Right kidney (tissue), 1 donor: ENCODE data around the gene KIF18B.

ENCODE experiments used
- DNase-seq: peaks from one replicate; pipeline ENCODE4 v3.0.0-alpha.2; 2016

KIF18B gene

GRCh38 chr17:44935116-44935515 is 12.5 kb downstream of the KIF18B start:
- no peak for DNase-seq

GRCh38 chr17:44934745-44935105 is 12.8 kb downstream of the KIF18B start:
- no peak for DNase-seq

- DNase-seq: no peak
These were observed 13.5 kb downstream of the KIF18B start for GRCh38 chr17:44933824-44934744.

DNA sequence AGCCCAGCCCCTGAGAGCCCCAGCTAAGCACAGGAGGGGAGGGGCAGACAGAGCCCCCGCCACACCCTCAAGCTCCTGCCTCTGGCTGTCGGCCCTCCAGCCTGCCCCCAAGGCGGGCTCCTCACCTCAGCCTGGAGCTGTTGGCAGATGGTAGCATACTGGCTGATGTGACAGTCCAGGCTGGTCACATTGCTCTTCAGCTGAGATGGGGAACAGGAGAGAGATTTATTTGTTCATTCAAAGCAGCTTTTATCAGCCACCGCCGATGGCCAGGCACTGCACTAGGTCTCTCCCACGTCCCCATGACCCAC is 14.8 kb downstream of the KIF18B start:
- DNase-seq: no peak

- DNase-seq: no peak
These were observed 15.3 kb downstream of the KIF18B start for GRCh38 chr17:44932096-44932786.

GRCh38 chr17:44931376-44931775 is 16.2 kb downstream of the KIF18B start:
- DNase-seq: no peak

DNA sequence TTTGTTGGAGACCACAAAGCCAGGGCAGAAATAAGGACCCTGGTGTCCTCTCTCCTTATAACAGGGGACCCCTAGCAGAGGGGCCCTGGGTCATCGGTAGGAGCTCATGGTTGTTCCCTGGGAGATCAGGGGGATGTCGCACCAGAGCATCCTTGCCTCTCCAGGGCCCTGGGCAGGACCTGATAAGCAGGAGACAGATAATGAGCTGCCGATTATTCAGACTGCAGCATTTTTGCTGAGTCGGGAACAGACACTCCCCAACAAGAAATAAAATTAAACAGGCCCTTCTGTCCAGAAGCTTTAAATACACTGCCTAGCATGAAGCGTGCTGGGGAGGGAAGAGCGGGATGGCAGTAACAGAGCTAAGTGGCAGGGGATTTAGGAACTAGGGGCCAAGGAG is 16.9 kb downstream of the KIF18B start:
- DNase-seq: no peak

DNA sequence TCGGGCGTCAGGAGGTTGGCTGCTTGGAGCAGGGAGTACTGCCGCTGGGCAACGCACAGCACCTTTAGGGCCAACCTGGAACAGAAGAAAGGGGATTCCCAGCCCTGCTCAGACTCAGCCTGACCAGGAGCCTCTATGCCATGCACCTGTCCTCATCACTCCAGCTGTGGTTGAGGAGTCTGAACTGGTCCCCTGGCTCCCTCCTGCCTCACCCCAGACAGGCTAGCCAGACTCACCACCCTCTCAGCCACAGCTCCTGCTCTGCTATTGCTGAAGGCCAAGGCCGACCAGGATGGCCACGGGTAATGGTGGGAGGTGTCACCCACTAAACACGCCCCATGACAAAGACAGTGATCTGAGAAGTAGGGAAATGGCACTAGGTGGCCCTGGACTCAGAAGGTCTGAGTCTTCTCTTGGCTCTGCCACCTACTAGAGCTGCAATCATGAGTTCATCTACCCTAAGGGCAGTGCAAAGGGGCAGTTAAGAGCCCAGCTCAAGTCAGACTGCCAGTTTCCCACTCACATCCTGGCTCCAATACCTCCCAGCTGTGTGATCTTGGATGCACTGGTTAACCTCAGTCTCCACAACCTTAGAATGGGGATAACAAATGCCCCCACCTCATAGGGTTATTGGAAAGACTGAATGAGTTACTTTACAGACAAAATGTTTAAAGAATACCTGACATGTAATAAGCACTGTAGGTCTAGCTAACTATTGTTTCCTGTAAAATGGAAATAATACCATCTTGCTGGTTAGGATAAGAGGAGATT is 18.4 kb downstream of the KIF18B start:
- DNase-seq: no peak

- no peak for DNase-seq
These were observed 19.4 kb downstream of the KIF18B start for GRCh38 chr17:44928136-44928535.

- no peak for DNase-seq
These were observed 19.9 kb downstream of the KIF18B start for GRCh38 chr17:44927696-44928095.

DNA sequence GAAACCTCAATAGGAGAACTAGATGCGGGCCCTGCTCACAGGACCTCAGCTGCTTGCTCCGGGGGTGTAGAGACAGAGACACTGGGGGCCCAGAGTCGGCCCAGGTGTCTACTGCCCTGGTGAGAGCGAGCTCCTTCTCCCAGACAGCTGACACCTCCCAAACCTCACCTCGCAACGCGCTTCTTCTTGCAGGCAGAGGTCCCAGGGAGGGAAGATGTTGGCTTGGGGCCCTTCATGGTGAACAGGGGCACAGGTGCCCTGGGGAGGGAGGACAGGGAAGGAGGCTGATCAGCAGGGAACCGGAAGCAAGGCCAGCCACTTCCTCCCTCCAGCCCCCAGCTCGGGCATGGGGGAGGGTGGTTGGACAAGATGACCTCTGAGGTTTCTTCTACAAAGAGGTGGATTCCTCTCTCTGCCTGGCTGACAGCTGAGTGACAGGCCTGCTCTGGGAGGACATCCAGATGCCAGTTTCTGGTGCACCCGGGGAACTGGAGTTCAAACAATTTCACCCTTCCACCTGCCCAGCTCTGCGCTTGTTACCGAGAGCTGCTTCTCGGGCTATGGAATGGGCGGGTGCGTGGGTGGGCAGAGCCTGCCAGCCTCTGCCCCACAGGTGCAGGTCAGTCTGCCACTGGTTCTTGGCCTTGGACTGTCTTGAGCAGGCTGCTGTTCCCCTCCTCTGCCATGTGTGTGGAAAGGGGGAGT is 20.6 kb downstream of the KIF18B start:
- DNase-seq: no peak

DNA sequence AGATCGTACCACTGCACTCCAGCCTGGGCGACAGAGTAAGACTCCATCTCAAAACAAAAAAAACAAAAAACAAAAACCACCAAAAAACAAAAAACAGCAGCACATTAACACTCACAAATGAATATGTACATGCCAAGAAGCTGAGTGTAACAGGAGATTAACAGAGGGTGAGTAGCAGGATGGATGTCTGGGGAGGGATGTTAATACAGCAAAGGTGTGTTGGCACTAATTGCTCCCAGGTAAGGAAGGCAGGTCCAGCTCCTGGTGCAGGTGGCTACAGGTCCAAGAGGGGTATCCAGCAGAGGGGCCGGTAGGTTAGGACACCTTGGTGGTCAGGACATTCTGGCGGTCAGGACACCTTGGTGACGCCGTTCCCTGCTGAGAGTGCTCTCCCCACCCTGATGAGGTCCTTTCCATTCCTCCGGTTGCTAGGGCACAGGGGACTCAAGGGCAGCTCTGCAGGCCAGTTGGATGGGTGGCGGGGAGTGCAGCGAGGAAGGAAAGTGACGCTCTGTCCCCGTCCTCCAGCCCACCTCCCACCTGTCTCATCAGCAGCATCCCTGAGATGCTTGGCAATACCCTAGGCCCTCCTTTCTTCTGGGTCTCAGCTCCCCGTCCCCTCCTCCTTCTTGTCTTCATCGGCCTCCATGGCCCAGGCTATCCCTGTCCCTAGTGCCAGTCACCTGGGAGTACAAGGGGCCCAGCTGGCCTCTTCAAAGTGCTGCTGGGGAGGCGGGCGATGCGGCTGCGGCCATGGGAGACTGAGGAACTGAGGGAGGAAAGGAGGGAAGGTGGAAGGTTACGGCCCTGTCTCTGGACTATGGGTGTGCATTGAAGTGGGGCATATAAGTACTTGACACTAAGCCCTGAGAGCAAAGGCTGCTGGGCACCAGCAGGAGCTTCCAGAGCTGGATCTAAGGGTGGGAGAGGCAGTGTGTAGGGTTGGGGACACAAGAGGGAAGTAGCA is 21.6 kb downstream of the KIF18B start:
- DNase-seq: no peak

DNA sequence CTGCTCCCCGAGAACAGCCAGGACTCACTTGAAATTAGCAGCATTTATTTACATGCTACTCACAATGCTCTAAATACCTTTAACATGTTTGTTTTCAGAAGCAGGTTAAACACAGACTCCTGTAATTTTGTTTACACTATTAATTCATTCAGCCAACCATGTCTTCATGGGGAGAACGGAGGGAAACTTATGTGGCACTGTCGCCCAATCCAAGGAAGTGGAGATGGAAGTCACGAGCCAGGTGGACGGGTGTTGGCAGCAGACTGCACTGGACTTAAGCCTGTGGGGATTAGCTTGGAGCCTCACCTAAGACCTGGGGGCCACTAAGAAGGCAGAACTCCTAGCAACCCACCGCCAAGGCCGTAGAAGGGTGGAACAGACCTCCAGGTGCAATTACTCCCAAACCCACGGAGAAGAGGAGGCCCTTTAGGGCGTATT is 23.4 kb downstream of the KIF18B start:
- no peak for DNase-seq

DNA sequence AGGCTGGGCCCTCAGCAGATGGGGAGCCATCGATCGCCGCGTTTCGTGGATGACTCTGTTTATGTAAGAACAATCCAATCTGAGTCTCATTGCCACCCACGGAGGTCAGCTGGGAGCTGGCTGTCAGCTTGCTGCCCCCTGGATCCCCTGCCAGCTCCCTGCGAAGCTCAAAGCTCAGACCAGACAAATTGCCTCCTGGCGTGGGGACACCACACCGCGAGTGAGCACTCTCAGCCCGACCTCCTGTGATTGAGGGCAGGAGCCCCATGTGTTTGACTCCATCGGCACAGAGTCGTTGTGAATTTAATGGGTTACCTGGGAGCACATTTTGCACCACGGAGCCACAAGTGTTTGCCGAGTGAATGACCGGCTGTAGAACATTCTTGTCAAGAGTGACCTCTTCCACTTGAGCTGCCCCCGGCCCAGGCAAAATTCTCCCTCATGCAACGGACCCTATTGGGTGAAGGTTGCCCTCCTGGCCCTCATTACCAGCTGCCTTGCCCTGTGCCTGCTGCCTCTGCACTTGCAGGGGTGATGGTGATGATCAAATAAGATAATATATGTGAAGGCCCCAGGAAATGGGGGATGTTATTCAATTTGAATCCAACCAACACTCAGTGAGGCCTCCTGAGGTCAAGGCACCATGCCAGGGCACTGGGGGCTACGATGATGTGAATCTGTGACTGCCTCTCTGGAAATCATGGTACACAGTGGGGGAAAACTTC is 24.7 kb downstream of the KIF18B start:
- no peak for DNase-seq

- no peak for DNase-seq
These were observed 25.4 kb downstream of the KIF18B start for GRCh38 chr17:44922136-44922535.

DNA sequence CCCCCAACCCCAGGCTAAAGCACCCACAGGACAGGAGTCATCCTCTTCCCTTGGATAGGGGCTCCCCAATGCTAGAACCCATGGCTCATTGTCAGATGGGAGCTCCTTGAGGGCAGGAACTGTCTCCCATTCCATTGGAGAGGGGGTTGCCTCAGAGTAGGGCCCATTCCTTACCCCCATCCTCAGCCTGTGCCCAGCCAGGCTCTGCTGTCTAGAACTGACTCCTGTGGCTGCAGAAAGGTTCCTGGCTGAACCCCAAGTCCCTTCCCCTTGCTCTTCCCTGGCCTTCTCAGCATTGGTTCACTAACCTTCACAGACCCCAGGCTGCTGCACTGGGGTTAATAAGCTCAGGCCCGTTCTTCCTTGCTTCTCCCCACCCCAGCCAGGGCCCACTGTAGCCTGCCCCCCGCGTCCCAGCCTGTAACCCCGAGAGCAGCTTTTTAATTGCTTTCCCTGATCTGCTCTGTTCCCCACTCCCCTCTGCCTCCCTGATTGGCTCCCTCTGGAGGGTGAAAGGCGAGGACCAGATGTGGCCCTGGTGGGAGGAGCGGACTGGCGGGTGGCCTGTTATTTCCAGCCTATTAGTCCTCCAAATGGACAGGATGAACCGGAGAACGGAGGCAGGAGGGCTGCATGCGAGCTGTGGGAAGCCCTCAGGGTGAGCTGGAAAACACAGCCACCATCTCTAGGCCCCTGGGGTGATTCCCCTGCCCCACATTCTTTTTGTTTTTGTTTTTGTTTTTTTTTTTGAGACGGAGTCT is 26.3 kb downstream of the KIF18B start:
- peak; percentile 23 for DNase-seq

DNA sequence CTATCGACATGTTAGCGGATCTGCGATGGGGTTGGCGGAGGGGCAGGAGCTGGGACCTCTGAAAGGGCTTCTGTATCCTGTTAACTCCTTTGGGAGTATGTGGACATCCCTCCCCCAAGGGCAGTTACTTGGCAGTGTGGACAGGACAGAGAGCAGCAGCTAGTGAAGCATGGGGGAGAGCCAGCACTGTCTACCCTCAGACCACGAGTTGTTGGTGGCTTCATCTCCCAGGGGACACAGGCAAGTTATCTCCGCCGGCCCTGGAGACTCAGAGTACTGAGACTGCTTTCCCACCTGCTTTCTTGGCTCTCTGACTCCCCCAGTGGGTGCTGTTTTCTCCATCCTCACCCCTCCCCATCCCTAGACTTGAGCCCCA is 27.0 kb downstream of the KIF18B start:
- no peak for DNase-seq

DNA sequence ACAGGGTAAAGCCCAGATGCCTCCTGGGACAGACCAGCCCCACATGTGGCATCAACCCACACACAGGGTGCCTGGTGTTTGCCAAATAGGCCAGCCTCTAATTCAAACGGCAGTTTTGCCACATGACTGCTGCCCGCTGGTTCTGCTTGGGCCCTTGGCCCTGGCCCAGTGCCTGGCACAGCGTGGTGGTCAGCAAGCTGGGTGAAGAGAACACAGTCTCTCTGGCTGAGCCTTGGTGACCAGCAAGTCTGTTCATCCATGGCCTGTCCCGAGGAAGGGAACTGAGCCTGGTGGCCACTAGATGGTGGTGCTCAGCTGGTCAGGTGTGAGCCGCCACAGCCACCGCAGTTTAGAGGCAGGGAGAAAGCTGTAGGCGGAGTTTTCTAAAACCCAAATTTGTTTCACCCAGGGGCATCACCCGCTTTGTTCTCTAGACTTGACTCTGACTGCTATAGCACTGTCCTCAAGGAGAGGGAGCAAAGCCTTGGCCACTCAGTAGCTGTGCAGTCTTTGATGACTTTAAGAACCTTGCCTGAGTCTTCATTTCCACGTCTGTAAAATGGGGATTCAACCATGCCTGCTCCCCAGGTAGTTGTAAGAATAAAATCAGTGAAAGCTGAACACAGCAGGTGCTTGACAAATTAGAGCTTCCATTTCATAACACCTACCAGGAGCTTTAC is 27.5 kb downstream of the KIF18B start:
- DNase-seq: peak; percentile 64

- DNase-seq: no peak
These were observed 28.2 kb downstream of the KIF18B start for GRCh38 chr17:44919411-44919810.
